Type B pancreatic cell (in vitro differentiated cells): ENCODE results near the gene ENPP7. TPM values are rescaled to one million over a fixed set of nuclear protein-coding genes. Genes with fewer than 3 reads are reported as not detected.

Experiments
- DNase-seq: peaks from one replicate; pipeline ENCODE4 v3.0.0; 2021; ENCODE audit warnings: mixed read lengths; ENCODE audit not compliant: unreplicated experiment; ENCODE audit errors: extremely low spot score
- H3K27ac Mint-ChIP-seq: 2 replicates; pipeline ENCODE4 v1.8.0; 2021; ENCODE audit warnings: mild to moderate bottlenecking, mixed read lengths
- H3K27me3 Mint-ChIP-seq: 2 replicates; pipeline ENCODE4 v1.8.0; 2021; ENCODE audit warnings: mixed read lengths
- H3K36me3 Mint-ChIP-seq: 2 replicates; pipeline ENCODE4 v1.8.0; 2021; ENCODE audit warnings: mixed read lengths
- H3K4me1 Mint-ChIP-seq: one replicate; pipeline ENCODE4 v1.8.0; 2021; ENCODE audit warnings: mixed read lengths; ENCODE audit not compliant: unreplicated experiment
- H3K4me3 Mint-ChIP-seq: 2 replicates; pipeline ENCODE4 v1.8.0; 2021; ENCODE audit warnings: mild to moderate bottlenecking, mixed read lengths
- H3K9me3 Mint-ChIP-seq: 2 replicates; pipeline ENCODE4 v1.8.0; 2021; ENCODE audit warnings: mixed read lengths
- total RNA-seq: library from RNA; stranded (reverse); gene quantifications from 2 replicates; pipeline ENCODE4 v1.2.1, GENCODE V29; 2021; ENCODE audit warnings: low replicate concordance
- TF ChIP-seq, protein P1 (sequence below): fragments of 200-600 bp; sonication (generic); conservative IDR thresholded peaks from 2 replicates; pipeline ENCODE4 v1.5.0; 2021; ENCODE audit warnings: antibody characterized with exemption, mild to moderate bottlenecking

The ENPP7 gene
- total RNA-seq, 1 donor from 2014 or later = 5.3 TPM

DNA sequence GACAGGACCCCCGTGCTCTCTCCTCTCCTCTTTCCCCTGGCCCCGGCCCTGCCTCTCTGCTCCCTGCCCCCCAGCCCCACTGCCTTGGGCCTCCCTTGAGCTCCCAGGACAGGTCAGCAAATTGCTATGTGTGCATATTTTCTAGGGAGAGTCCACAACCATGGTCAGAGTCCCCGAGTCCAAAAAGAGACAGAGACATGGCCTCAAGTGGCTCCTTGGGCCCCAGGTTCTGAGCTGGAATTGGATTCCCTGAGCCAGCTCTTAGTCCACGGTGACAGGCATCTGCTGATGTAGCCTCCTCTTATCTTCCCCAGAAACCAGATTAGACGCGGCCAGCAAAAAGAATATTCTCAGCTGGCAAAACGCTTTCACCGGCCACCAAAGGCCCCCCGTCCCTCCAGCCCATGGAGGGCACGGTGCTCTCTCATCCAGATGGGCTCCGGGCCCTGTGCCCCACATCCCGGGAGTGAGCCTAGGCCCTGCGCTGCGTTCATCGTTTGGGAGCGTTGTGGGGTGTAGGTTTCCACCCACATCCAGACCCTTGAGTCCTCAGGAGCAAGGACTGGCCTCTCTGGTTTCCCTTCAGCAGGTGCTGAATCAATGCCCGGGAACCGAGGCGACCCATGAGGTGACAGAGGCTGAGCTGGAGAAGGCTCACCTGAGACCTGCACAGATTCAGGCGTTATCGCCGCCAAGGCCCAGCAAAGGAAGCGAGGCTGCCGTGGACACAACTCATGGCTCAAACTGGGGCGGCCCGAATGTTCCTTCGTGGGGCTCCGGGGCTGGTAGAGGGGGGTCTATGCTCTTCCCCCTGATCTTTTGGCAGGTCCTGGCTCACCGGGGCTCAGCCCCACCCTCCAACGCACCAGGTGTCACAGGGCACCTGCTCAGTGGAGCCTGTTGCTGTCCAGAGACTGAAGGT, 16.3 kb upstream of the ENPP7 start:
- no peak for DNase-seq
- peaks cover 4% of the 10 kb centered on the region for H3K4me1 Mint-ChIP-seq
- peaks cover 6% of the 10 kb centered on the region for H3K27me3 Mint-ChIP-seq
- H3K9me3 Mint-ChIP-seq = no peaks in the 10 kb centered on the region
- no peaks in the 10 kb centered on the region for H3K36me3 Mint-ChIP-seq
- TF ChIP-seq, protein P1, sequence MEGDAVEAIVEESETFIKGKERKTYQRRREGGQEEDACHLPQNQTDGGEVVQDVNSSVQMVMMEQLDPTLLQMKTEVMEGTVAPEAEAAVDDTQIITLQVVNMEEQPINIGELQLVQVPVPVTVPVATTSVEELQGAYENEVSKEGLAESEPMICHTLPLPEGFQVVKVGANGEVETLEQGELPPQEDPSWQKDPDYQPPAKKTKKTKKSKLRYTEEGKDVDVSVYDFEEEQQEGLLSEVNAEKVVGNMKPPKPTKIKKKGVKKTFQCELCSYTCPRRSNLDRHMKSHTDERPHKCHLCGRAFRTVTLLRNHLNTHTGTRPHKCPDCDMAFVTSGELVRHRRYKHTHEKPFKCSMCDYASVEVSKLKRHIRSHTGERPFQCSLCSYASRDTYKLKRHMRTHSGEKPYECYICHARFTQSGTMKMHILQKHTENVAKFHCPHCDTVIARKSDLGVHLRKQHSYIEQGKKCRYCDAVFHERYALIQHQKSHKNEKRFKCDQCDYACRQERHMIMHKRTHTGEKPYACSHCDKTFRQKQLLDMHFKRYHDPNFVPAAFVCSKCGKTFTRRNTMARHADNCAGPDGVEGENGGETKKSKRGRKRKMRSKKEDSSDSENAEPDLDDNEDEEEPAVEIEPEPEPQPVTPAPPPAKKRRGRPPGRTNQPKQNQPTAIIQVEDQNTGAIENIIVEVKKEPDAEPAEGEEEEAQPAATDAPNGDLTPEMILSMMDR = no peak
- no peak overlapping the region for H3K27ac Mint-ChIP-seq
- H3K4me3 Mint-ChIP-seq = no peak overlapping the region

DNA sequence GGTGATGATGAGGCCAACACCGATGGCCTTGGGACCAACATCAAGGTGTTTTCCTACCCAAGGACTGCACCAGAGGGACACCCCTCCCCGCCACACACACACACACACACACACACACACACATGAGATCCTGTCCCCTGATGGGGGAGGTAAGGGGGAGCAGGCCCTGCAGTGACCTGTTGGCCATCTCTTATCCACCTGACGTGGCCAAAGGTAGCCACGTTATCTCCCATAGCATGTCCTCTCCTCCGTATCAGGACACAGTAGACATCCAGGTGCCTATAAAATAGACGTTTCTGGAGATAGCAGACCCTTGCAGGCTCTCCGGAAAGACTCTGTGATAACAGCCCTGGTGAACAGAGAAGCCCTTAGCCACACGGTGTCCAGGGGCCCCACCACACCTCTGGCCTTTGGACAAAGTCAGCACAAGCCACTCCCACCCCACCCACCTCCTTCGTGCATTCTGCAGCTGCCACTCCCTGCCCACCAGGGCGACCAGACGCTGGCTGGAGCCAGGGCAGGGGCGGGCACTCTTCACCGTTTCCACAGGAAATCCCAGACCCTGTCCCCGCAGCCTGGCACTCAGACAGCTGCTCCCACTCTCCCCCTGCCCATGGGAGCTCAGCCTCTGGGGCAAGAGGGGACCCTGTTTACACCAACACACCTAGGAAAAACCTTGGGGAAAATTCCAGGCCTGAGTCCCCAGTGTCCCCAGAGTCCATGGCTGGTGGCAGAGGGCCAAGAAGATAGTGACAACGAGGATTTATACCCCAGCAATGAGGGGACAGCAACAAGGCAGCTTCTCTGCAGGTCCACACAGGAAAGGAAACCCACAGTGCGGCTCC, 15.4 kb upstream of the ENPP7 start:
- DNase-seq = no peak
- Mint-ChIP-seq H3K36me3 (no peaks in the 10 kb centered on the region), H3K27ac (no peak overlapping the region), H3K9me3 (no peaks in the 10 kb centered on the region), H3K4me1 (peaks cover 4% of the 10 kb centered on the region), H3K4me3 (no peak overlapping the region), H3K27me3 (peaks cover 6% of the 10 kb centered on the region)
- TF ChIP-seq, protein P1 = no peak

- TF ChIP-seq, protein P1 = no peak
- H3K36me3 Mint-ChIP-seq = no peaks in the 10 kb centered on the region
- DNase-seq = no peak
- H3K4me1 Mint-ChIP-seq = peaks cover 4% of the 10 kb centered on the region
- H3K27me3 Mint-ChIP-seq = peaks cover 6% of the 10 kb centered on the region
- no peaks in the 10 kb centered on the region for H3K9me3 Mint-ChIP-seq
- no peak overlapping the region for H3K4me3 Mint-ChIP-seq
- no peak overlapping the region for H3K27ac Mint-ChIP-seq
Observed at GRCh38 chr17:79715943-79716797, 14.6 kb upstream of the ENPP7 start.

DNA sequence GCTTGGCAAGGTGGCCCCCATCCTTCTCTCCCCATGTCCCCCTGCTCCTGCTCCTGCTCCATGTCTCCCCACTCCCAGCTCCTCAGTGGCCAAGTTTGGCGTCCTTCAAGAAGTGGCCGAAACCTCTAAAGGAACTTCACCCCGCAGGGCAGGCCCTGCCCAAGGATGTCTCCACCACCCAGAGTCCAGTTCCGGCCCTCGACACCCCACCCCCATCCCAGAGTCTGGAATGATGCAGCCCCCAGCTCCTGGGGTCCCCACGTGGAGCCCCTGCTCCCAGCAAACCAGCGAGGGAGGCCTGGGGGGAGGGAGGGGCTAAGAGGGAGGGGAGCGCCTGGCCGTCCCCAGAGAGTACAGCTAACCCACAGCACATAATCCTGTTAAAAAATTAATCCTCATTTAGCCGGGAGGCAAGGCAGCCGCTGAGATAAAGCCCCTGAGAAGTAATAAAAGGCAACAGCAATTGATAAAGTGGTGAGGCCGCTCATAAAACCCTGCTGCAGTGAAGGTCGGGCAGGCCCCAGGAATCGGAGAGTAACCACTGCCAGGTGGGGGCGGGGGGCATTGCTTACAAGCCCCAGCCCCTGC, 9.9 kb upstream of the ENPP7 start:
- TF ChIP-seq, protein P1 = no peak
- Mint-ChIP-seq H3K4me3 (no peak overlapping the region), H3K27ac (no peak overlapping the region), H3K36me3 (no peaks in the 10 kb centered on the region), H3K4me1 (peaks cover 13% of the 10 kb centered on the region), H3K9me3 (no peaks in the 10 kb centered on the region), H3K27me3 (peaks cover 5% of the 10 kb centered on the region)
- DNase-seq = no peak
